Small intestine (tissue), 7 donors: ENCODE results near the gene NARS2. TPM values are rescaled to one million over a fixed set of nuclear protein-coding genes. Genes with fewer than 3 reads are reported as not detected.
"Not testable (repeated sequence)": the region's sequence is repeated elsewhere in the genome, so short reads cannot be mapped to it uniquely, and the experiment has no call there.

Experiments
- DNase-seq, 2 donors: peaks; one replicate each; pipeline versions ENCODE4 v3.0.0 to v3.0.0-alpha.2; 2013
- FAIRE-seq: peaks from 2 replicates; lab custom pipeline; 2012; peaks lifted over from hg19 to GRCh38; lab: Jason Lieb, UNC
- H3K27ac ChIP-seq, 3 donors: one replicate each; pipeline ENCODE4 v1.5.1; 2013; ENCODE audit warnings: low read length in 2 of 3, mild to moderate bottlenecking in 2 of 3, control low read depth in 1 of 3, inconsistent platforms in 1 of 3, low read depth in 1 of 3, moderate library complexity in 1 of 3
- H3K27me3 ChIP-seq, 3 donors: one replicate each; pipeline ENCODE4 v1.6.1; 2013; ENCODE audit warnings: low read length in 3 of 3, inconsistent platforms in 1 of 3; ENCODE audit not compliant: control insufficient read depth in 3 of 3, insufficient read depth in 3 of 3
- H3K36me3 ChIP-seq, 3 donors: one replicate each; pipeline ENCODE4 v1.6.1; 2013; ENCODE audit warnings: low read length in 3 of 3, inconsistent platforms in 1 of 3, low read depth in 1 of 3, mild to moderate bottlenecking in 1 of 3, moderate library complexity in 1 of 3; ENCODE audit not compliant: control insufficient read depth in 3 of 3, insufficient read depth in 2 of 3
- H3K4me1 ChIP-seq, 3 donors: one replicate each; pipeline ENCODE4 v1.6.1; 2013; ENCODE audit warnings: low read length in 2 of 3, inconsistent platforms in 1 of 3, low read depth in 1 of 3, mild to moderate bottlenecking in 1 of 3, moderate library complexity in 1 of 3; ENCODE audit not compliant: control insufficient read depth in 3 of 3, insufficient read depth in 2 of 3
- H3K4me3 ChIP-seq, 3 donors: one replicate each; pipeline ENCODE4 v1.5.1; 2013; ENCODE audit warnings: low read length in 3 of 3, control low read depth in 1 of 3, inconsistent platforms in 1 of 3, low read depth in 1 of 3, mild to moderate bottlenecking in 1 of 3, moderate library complexity in 1 of 3
- H3K9me3 ChIP-seq, 2 donors: one replicate each; pipeline ENCODE4 v1.6.1; 2013; ENCODE audit warnings: low read depth in 1 of 2, low read length in 1 of 2; ENCODE audit not compliant: control insufficient read depth in 2 of 2, insufficient read depth in 1 of 2
- WGBS, 3 donors: extraction: QIAGEN DNeasy Blood & Tissue Kit; methylation state at CpG; one replicate each; pipeline ENCODE4 v1.1.7; 2013; 5-methylcytosine and 5-hydroxymethylcytosine counted together
- polyA plus RNA-seq, 4 donors: library from polyadenylated mRNA; stranded (reverse) in 3 of 4; unstranded in 1 of 4; fragments of 200-250 nt in 3 of 4; fragments of 120-200 nt in 1 of 4; gene quantifications; one replicate each; pipeline versions ENCODE4 v1.2.1 to v1.2.3, GENCODE V29; 2013
- donor health status: healthy with polysubstance abuse.
- donor health status: control.
- donor health status: control.
- donor health status: Bipolar disorder and iron deficiency.
- donor health status: healthy.

The NARS2 gene
- polyA plus RNA-seq, 4 donors, result 8.1 to 21.8 (median 12.4) TPM

- no peak overlapping the region for H3K27ac ChIP-seq
- 90 to 94% (median 94%) methylated on average over 2 of the region's 2 CpGs for whole genome bisulfite sequencing, 3 donors
- FAIRE-seq (no peak), DNase-seq (no peak)
- H3K4me3 ChIP-seq, result no peak overlapping the region
- no peaks in the 10 kb centered on the region for H3K9me3 ChIP-seq
- peaks cover 0 to 6% (median 0%) of the 10 kb centered on the region in 3 donors for H3K36me3 ChIP-seq
- no peaks in the 10 kb centered on the region for H3K27me3 ChIP-seq
- H3K4me1 ChIP-seq, result no peaks in the 10 kb centered on the region
Observed at GRCh38 chr11:78467370-78467769, 107.3 kb downstream of the NARS2 start.

- Histone ChIP-seq H3K27me3 (no peaks in the 10 kb centered on the region), H3K27ac (peak overlapping the region in 2 of 3 donors; percentile 80 to 94), H3K9me3 (no peaks in the 10 kb centered on the region), H3K4me1 (no peaks in the 10 kb centered on the region), H3K4me3 (no peak overlapping the region), H3K36me3 (peaks cover 0 to 6% (median 0%) of the 10 kb centered on the region in 3 donors)
- peak in 1 of 2 donors; percentile 46 for DNase-seq
- WGBS, 3 donors, result 62 to 79% (median 75%) methylated on average over 15 to 19 of the region's 19 CpGs
- FAIRE-seq, result peak; percentile 19
Observed at GRCh38 chr11:78465169-78465942, 109.3 kb downstream of the NARS2 start.

- 89 to 93% (median 91%) methylated on average over 14 of the region's 14 CpGs for WGBS, 3 donors
- DNase-seq, H3K4me3 ChIP-seq, FAIRE-seq, H3K4me1 ChIP-seq, H3K27me3 ChIP-seq, H3K36me3 ChIP-seq, H3K9me3 ChIP-seq: not testable (repeated sequence)
- peak overlapping the region in 2 of 3 donors; percentile 80 to 94 for H3K27ac ChIP-seq
Observed at GRCh38 chr11:78464787-78465168, 109.9 kb downstream of the NARS2 start.

- Histone ChIP-seq H3K27ac (no peak overlapping the region), H3K4me3 (no peak overlapping the region), H3K27me3 (no peaks in the 10 kb centered on the region), H3K4me1 (no peaks in the 10 kb centered on the region), H3K36me3 (peaks cover 0 to 7% (median 0%) of the 10 kb centered on the region in 3 donors), H3K9me3 (no peaks in the 10 kb centered on the region)
- WGBS, 3 donors, result 92 to 100% (median 100%) methylated on average over 1 of the region's 1 CpG
- FAIRE-seq (no peak), DNase-seq (no peak)
Observed at GRCh38 chr11:78460471-78460870, 114.2 kb downstream of the NARS2 start.

- no peaks in the 10 kb centered on the region for H3K27me3 ChIP-seq
- no peak overlapping the region for H3K27ac ChIP-seq
- no peaks in the 10 kb centered on the region for H3K4me1 ChIP-seq
- no peak overlapping the region for H3K4me3 ChIP-seq
- FAIRE-seq (no peak), DNase-seq (no peak)
- no peaks in the 10 kb centered on the region for H3K9me3 ChIP-seq
- 88 to 95% (median 94%) methylated on average over 4 of the region's 4 CpGs for WGBS, 3 donors
- H3K36me3 ChIP-seq, result peaks cover 0 to 4% (median 0%) of the 10 kb centered on the region in 3 donors
Observed at GRCh38 chr11:78459738-78460137, 114.9 kb downstream of the NARS2 start.

- Histone ChIP-seq H3K27ac (no peak overlapping the region), H3K9me3 (no peaks in the 10 kb centered on the region), H3K27me3 (no peaks in the 10 kb centered on the region), H3K4me3 (no peak overlapping the region), H3K4me1 (no peaks in the 10 kb centered on the region), H3K36me3 (peaks cover 0 to 4% (median 0%) of the 10 kb centered on the region in 3 donors)
- FAIRE-seq (no peak), DNase-seq (no peak)
- WGBS, 3 donors, result 72 to 90% (median 85%) methylated on average over 2 of the region's 2 CpGs
Observed at GRCh38 chr11:78457448-78457847, 117.2 kb downstream of the NARS2 start.

GRCh38 chr11:78453140-78453935 is 121.3 kb downstream of the NARS2 start:
- DNase-seq (no peak), FAIRE-seq (no peak)
- no peaks in the 10 kb centered on the region for H3K27me3 ChIP-seq
- peak overlapping the region in 1 of 3 donors; percentile 41 for H3K27ac ChIP-seq
- WGBS, 3 donors, result 66 to 93% (median 74%) methylated on average over 2 of the region's 2 CpGs
- no peaks in the 10 kb centered on the region for H3K36me3 ChIP-seq
- H3K9me3 ChIP-seq, result no peaks in the 10 kb centered on the region
- H3K4me1 ChIP-seq, result peaks cover 0 to 2% (median 0%) of the 10 kb centered on the region in 3 donors
- H3K4me3 ChIP-seq, result no peak overlapping the region

GRCh38 chr11:78451371-78452150 is 123.1 kb downstream of the NARS2 start:
- Histone ChIP-seq H3K27me3 (no peaks in the 10 kb centered on the region), H3K9me3 (no peaks in the 10 kb centered on the region), H3K27ac (no peak overlapping the region), H3K4me3 (no peak overlapping the region), H3K36me3 (no peaks in the 10 kb centered on the region), H3K4me1 (peaks cover 0 to 2% (median 0%) of the 10 kb centered on the region in 3 donors)
- DNase-seq (peak in 1 of 2 donors; percentile 81), FAIRE-seq (no peak)
- 21 to 68% (median 52%) methylated on average over 5 of the region's 5 CpGs for WGBS, 3 donors
